NCI-H2227 (cell line): Measurements from ENCODE around the gene LAIR1.
A peak's percentile ranks its signal among the peaks of the same experiment; 100 is the strongest.
"Not testable (repeated sequence)": the region's sequence is repeated elsewhere in the genome, so short reads cannot be mapped to it uniquely, and the experiment has no call there.

Source experiments
- DNase-seq: peaks from one replicate; lab custom pipeline; 2025; ENCODE audit not compliant: unreplicated experiment; lab: John Stamatoyannopoulos, UW

LAIR1 gene, protein sequence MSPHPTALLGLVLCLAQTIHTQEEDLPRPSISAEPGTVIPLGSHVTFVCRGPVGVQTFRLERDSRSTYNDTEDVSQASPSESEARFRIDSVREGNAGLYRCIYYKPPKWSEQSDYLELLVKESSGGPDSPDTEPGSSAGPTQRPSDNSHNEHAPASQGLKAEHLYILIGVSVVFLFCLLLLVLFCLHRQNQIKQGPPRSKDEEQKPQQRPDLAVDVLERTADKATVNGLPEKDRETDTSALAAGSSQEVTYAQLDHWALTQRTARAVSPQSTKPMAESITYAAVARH

DNA sequence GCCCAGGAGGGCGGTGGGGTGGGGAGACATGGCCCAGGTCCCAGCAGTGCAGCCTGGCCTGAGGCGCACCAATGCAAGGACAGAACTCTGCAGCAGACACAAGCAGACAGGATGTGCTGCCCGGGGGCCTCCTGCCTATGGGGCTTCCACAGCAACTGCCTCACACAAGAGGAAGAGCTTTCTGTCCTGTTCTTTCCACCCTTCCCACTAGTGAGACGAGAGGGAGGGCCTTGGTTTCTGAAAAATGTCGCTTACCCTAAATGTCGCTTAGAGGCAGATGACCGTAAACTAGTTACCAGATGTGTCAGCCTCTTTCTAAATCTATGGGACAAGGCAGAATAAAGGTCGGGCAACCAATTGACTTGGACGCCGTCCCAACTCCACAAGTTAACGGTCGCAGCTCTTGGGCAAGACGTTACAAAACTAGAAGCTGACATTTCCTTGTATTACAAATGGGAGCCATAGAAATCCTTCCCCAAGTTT lies at the start of gene LAIR1:
LAIR1 (minus strand) TSS at position 157 of the 483 bp plus-strand sequence; CDS start at position 30, 127 bp downstream.
- no peak for DNase-seq

GRCh38 chr19:54414156-54414555 lies 49.4 kb upstream of the LAIR1 start:
- DNase-seq, result no peak

DNA sequence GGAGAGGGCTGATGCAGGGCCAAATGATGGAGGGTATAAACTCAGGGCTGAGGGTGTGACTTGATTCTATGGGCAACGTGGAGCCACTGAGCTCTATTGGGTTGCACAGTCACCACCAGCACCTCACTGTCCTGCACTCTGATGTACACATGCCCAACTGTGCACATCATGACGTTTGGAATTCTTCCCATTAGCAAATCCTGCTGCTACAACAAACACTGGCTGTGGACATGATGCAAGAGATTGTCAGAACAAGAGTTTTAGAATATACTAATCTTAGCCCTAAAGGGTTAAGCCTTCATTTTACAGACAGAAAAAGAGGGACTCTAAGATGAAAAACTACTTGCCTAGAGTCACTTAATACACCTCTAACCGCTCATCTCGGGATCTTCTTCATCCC lies 48.1 kb upstream of the LAIR1 start:
- DNase-seq, result no peak

DNA sequence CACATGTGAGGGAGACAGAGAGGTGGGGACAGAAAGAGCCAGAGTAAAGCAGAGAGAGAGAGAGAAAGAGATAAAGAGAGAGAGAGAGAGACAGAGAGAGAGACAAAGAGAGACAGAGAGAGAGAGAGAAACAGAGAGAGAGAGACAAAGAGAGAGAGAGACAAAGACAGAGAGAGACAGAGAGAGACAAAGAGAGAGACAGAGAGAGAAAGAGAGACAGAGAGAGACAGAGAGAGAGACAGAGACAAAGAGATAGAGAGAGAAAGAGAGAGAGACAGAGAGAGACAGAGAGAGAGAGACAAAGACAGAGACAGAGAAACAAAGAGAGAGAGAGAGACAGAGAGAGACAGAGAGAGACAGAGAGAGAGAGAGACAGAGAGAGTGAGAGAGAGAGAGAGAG lies 46.3 kb upstream of the LAIR1 start:
- DNase-seq, result no peak

DNA sequence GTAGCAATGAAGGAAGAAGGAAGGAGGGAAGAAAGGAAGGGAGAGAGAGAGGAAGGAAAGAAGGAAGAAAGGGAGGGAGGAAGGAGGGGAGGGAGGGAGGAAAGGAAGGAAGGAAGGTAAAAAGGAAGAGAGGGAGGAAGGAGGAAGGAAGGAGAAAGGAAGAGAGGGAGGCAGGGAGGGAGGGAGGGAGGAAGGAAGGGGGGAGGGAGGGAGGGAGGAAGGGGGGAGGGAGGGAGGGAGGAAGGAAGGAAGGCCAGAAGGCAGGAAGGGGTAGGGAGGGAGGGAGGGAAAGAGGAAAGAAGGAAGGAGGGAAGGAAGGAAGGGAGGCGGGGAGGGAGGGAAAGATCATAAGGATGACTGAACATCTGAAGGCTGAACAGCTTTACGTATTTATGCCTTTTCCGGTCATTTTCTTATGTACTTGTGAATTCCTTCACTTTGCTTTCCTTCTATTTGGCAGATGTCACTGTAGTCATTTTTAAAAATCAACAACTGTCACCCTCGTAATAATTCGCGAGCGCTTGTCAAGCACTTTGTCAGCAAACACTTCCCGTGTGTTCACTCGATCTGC lies 43.8 kb upstream of the LAIR1 start:
- no peak for DNase-seq

DNA sequence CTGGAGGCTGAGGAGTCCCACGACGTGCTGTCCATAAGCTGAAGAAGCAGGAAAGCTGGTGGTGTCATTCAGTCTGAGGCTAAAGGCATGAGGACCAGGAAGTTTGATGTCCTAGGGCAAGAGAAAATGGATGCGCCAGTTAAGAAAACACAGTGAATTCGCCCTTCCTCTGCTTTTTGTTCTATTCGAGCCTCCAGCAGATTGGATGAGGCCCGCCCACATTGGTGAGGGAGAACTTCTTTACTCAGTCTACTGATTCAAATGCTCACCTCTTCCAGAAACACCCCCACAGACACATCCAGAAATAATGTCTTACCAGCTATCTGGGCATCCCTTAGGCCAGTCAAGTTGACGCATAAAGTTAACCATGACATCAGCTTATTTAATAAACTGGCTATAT lies 43.0 kb upstream of the LAIR1 start:
- no peak for DNase-seq

DNA sequence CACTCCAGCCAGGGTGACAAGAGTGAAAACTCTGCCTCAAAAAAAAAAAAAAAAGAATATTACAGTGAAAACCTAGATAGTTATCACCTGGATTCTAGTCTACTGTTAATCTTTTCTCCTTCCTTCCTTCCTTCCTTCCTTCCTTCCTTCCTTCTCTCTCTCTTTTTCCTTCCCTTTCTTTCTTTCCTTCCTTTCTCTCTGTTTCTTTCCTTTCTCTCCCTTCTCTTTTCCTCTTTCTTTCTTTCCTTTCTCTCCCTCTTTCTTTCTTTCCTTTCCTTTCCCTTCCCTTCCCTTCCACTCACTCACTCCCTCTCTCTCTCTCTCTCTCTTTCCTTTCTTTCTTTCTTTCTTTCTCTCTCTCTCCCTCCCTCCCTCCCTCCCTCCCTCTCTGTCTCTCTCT lies 40.9 kb upstream of the LAIR1 start:
- DNase-seq, result no peak

DNA sequence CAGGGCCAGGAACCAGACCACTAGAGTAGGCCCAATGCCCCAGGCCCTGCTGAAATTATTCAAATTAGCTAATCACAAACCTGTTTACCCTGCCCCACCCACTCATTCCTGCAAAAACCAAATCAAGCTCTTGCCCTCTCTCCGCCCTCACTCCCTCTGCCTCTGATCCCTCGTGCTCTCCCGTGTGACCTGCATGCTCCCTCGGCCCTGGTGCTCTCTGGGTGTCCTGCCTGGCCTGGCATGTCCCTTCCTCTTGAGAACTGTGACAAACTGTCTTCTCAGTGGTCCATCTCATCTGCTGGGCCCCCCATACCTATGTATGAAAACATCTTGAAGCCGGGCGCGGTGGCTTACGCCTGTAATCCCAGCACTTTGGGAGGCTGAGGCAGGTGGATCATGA lies 38.3 kb upstream of the LAIR1 start:
- DNase-seq, result no peak

GRCh38 chr19:54400913-54401312 lies 36.2 kb upstream of the LAIR1 start:
- no peak for DNase-seq

- DNase-seq, result no peak
Measured at GRCh38 chr19:54399189-54399588, 34.5 kb upstream of the LAIR1 start.

DNA sequence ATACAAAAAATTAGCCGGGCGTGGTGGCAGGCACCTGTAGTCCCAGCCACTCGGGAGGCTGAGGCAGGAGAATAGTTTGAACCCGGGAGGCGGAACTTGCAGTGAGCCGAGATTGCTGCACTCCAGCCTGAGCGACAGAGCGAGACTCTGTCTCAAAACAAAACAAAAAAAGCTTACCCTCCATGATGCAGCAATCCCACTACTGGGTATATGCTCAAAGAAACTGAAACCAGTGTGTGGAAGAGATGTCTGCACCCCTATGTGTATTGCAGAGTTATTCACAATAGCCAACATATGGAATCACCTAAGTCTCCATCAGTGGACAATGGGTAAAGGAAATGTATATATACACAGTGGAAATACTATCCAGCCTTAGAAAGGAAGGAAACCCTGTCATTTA lies 31.0 kb upstream of the LAIR1 start:
- no peak for DNase-seq

- DNase-seq, result no peak
Measured at GRCh38 chr19:54393381-54393780, 28.6 kb upstream of the LAIR1 start.

GRCh38 chr19:54392105-54392504 lies 27.4 kb upstream of the LAIR1 start:
- DNase-seq, result peak; percentile 98

GRCh38 chr19:54391589-54392061 lies 26.9 kb upstream of the LAIR1 start:
- peak; percentile 87 for DNase-seq

DNA sequence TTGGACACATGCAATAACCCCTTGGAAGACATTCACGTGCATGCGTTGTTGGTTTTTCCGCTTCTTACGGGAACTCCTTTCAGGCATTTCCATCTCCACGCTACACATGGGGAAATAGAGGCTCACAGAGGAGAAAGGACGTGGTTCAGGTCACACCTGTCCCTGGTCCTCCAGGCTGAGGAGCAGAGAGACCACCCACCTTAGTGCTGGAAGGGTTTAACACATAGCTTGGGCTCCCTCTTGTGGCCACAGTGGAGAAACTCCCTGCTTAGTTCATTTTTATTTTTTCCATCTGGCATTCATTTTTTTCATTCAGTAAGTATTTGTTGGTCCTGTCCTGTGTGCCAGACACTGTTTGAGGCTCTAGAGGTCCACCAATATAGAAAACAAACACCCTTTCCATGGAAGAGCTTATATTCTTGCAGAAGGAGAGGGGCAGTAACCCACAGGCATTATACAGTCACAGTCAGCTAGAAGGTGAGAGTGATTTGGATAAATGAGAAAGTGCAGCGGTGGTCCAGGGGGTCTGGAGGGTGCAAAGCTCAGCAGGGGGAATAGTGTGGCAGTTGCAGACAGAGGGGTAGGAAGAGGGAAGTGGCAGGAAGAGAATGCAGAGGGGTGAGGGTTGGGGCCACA lies 26.3 kb upstream of the LAIR1 start:
- peak; percentile 89 for DNase-seq

- DNase-seq, result no peak
Measured at GRCh38 chr19:54389553-54389952, 24.8 kb upstream of the LAIR1 start.

- DNase-seq, result no peak
Measured at GRCh38 chr19:54388802-54389139, 24.0 kb upstream of the LAIR1 start.

- no peak for DNase-seq
Measured at GRCh38 chr19:54387991-54388801, 23.5 kb upstream of the LAIR1 start.

- no peak for DNase-seq
Measured at GRCh38 chr19:54383330-54383729, 18.6 kb upstream of the LAIR1 start.

DNA sequence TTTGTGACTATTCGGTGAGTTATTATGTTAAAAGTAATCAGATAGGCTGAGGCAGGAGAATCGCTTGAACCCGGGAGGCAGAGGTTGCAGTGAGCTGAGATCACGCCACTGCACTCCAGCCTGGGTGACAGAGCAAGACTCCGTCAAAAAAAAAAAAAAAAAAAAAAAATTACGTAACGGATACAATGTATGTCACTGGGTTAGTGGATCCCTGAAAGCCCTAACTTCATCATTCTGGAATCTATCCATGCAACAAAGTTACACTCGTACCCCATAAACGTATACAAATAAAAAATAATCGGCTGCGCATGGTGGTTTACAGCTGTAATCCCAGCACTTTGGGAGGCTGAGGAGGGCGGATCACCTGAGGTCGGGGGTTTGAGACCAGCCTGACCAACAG lies 17.3 kb upstream of the LAIR1 start:
- not testable (repeated sequence) for DNase-seq

DNA sequence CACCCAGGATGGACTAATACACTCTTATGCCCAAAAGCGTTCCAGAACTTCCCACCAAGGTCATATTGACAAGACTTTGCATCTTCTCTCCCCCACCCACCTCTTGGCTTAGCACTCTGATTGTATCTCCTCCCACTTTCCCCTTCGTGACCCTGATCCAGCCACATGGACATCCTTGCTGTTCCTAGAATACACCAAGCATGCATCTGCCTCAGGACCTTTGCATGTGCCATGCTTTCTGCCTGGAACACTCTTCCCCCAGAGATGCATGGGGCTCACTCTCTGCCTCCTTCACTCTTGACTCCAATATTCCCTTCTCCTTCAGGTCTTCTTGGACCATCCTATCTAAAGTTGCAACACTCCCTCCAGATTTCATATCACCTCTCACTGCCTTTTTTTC lies 16.2 kb upstream of the LAIR1 start:
- no peak for DNase-seq
